NCI-H2171 treated with DMSO at 0.1 percent for 48 hours (cell line): Measurements from ENCODE around the gene ZIC5.

Source experiments
- DNase-seq: peaks from one replicate; lab custom pipeline; 2025; lab: John Stamatoyannopoulos, UW

Gene ZIC5

GRCh38 chr13:99935772-99936171 lies 35.8 kb downstream of the ZIC5 start:
- no peak for DNase-seq

DNA sequence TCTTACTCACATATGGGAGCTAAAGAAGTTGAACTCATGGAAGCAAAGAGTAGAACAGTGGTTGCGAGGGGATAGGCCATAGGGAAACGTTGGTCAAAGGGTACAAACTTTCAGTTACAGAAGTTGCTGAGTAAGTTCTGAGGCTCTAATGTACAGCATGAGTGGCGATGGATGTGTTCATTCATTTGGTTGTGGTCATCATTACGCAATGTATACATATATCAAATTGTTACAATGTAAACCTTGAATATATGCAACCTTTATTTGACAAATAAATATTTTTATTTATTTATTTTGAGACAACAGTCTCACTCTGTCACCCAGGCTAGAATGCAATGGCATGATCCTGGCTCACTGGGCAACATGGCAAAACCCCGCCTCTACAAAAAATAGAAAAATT lies 38.7 kb downstream of the ZIC5 start:
- DNase-seq = no peak

- no peak for DNase-seq
Observed at GRCh38 chr13:99930925-99931324, 40.6 kb downstream of the ZIC5 start.

GRCh38 chr13:99929866-99930265 lies 41.7 kb downstream of the ZIC5 start:
- no peak for DNase-seq

- peak; percentile 92 for DNase-seq
Observed at GRCh38 chr13:99926014-99926731, 45.4 kb downstream of the ZIC5 start.

DNA sequence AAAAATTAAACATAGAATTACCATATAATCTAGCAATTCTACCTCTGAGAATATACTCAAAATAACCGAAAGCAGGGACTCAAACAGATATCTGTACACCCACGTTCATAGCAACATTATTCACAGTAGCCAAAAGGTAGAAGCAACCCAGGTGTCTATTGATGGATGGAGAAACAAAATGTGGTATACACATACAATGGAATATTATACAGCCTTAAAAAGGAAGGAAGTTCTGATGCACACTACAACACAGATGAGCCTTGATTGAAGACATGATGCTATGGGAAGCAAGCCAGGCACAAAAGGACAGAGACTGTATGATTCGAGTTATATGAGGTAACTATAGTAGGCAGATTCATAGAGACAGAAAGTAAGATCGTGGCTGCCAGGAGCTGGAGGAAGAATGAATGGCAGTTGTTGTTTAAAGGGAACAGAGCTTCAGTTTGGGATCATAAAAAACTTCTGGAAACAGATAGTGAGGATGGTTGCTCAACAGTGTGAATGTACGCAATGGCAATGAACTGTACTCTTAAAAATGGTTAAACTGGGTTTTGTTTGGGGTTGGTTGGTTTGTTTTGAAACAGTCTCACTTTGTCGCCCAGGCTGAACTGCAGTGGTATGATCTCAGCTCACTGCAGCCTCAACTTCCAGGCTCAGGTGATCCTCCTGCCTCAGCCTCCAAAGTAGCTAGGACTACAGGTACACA lies 47.5 kb downstream of the ZIC5 start:
- no peak for DNase-seq

DNA sequence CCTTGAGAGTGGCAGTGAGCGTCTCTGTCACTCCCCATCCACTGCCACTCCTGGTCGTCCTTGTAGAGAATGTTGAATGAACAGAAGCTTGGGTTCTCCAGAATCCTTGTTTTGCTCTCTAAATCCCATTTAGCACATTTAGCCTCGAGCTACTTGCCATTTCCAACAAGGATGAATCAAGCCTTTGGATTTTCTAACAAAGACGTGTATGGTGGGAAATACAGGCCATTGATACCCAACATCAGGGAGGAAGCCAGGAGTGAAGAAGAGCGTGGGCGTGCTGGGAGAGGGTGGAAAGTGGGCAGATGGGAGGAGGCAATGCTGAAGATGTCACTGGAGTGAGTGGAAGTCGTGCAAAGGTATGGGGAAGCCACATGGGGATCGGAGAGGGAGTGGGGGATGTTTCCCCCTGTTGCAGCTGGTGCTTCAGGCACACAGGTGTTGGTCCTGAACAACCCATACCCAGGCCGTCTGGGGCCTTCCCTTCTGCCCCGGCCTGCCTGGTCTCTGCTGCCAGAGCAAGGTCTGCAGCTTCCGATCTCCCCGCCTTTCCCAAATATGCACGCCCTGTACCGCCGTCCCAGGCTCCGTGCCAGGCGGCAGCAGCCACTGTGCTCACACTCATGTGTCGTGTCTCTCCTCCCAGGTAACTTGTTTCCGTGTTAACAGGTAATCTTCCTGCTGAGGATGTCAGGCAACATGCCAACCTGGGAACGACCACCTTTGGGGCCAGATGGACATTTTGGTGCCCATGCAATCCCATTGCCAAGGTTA lies 48.7 kb downstream of the ZIC5 start:
- peak; percentile 92 for DNase-seq

- DNase-seq = no peak
Observed at GRCh38 chr13:99919132-99919531, 52.4 kb downstream of the ZIC5 start.

DNA sequence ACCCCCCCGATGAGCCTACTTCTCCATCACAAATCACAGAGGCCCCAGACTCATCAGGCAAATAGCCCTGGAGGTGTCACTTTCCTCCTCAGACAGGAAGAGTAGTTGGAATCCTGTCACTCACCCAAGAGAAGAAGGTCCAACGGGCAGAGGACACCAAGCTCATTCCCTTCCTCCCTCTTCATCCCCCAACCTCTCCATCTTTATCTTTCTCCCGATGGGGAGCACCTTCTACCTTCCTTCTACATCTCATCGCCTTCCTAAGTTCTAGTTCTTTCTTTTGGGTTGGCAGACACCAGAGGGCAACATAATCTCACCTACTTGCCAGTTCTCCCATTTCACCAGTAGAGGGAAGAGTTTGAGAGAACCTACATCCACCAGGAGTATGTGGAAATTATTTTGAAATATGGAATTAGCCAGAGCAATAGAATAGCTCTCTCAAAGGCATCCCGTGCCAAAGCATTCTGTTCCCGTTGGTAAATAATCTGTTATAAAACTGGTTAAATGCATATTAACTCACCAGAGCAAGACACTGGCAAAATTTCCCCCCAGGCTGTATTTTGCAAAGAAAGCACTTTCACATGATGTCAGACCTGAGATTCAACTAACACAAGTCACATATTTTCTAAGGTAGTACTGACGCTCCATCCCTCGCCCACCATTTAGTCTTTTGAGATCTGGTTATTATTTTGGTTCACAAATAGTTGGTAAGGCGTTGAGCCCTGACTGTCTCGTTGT lies 55.0 kb downstream of the ZIC5 start:
- DNase-seq = peak; percentile 89

DNA sequence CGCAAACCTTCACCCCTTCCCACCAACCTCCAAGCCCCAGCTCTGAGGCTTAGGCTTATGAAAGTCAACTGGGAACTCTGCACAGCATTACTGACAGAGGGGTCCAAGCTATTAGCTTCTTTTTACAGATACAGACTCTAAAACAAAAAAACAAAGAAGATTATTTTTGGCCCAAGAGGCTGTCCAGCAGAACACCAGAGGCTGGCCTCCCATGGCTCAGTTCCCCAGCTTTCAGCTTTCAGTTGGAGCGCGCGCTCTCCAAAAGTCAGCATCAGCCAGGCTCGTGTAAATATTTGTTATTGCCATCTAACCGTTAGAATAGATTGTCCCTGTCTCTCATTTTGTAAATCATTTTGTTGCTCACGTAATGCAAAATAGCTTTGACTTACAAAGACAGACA lies 58.4 kb downstream of the ZIC5 start:
- no peak for DNase-seq
